Endothelial cell of umbilical vein (primary cell): ENCODE results near the gene MRPL27. TPM values are rescaled to one million over a fixed set of nuclear protein-coding genes. Genes with fewer than 3 reads are reported as not detected.
"Not testable (repeated sequence)": the region's sequence is repeated elsewhere in the genome, so short reads cannot be mapped to it uniquely, and the experiment has no call there.

Experiments used
- BruUV-seq: library from RNA; stranded (reverse); fragments of 400-500 nt; replicated peaks from 2 replicates; lab custom pipeline; 2021; lab: Mats Ljungman, UMichigan
- CTCF ChIA-PET: fragments of 300-600, 350-600 bp; sonication (Branson Sonifier 250); formaldehyde crosslinking; loops from one replicate; lab custom pipeline; 2021; ENCODE audit warnings: antibody characterized with exemption, inconsistent platforms; lab: Charles Lee
- POLR2A ChIA-PET: fragments of 300-600, 350-600 bp; sonication (Branson Sonifier 250); formaldehyde crosslinking; loops from one replicate; lab custom pipeline; 2021; ENCODE audit warnings: antibody characterized with exemption, inconsistent platforms; lab: Charles Lee
- DNase-seq: peaks from one replicate; pipeline ENCODE4 v3.0.0-alpha.2; 2011; ENCODE audit warnings: low read depth, low spot score
- FAIRE-seq: peaks from 2 replicates; lab custom pipeline; 2011; peaks lifted over from hg19 to GRCh38; lab: Jason Lieb, UNC
- H2AFZ ChIP-seq: 2 replicates; pipeline ENCODE4 v1.6.0; 2012; ENCODE audit warnings: low read depth, low read length, control low read depth, inconsistent platforms
- H3K27ac ChIP-seq: 2 replicates; pipeline ENCODE4 v1.5.1; 2011; ENCODE audit warnings: low read depth, mild to moderate bottlenecking, control low read depth, low read length, moderate library complexity; ENCODE audit not compliant: insufficient read depth
- H3K27me3 ChIP-seq, 2 experiments: 2 replicates each; pipeline versions ENCODE4 v1.6.0 to v1.6.1; 2011; ENCODE audit warnings: low read length in 2 of 2, mixed read lengths in 1 of 2; ENCODE audit not compliant: control insufficient read depth in 2 of 2, insufficient read depth in 2 of 2
- H3K36me3 ChIP-seq, 2 experiments: 2 replicates in 1 of 2; 3 replicates in 1 of 2; pipeline ENCODE4 v1.5.1; 2011; ENCODE audit warnings: low read length in 2 of 2, mild to moderate bottlenecking in 1 of 2, moderate library complexity in 1 of 2; ENCODE audit not compliant: control insufficient read depth in 2 of 2, insufficient read depth in 2 of 2; ENCODE audit errors: extremely low read depth in 1 of 2
- H3K4me1 ChIP-seq: 3 replicates; pipeline ENCODE4 v1.5.1; 2011; ENCODE audit warnings: mild to moderate bottlenecking, low read length; ENCODE audit not compliant: control insufficient read depth, insufficient read depth; ENCODE audit errors: extremely low read depth
- H3K4me2 ChIP-seq: 2 replicates; pipeline ENCODE4 v1.6.1; 2011; ENCODE audit warnings: low read length, control low read depth, mixed read lengths; ENCODE audit not compliant: insufficient read depth
- H3K4me3 ChIP-seq, 3 experiments: fragments of 200-600 bp in 1 of 3; sonication (generic), shearing (Covaris generic) in 1 of 3; replicated peaks in 1 of 3; 2 replicates each; pipeline ENCODE4 v1.5.1; 2011 to 2016; ENCODE audit warnings: control low read depth in 3 of 3, low read length in 3 of 3, mild to moderate bottlenecking in 2 of 3, inconsistent platforms in 1 of 3, low read depth in 1 of 3, moderate library complexity in 1 of 3; ENCODE audit not compliant: insufficient read depth in 1 of 3
- H3K79me2 ChIP-seq: 2 replicates; pipeline ENCODE4 v1.6.0; 2012; ENCODE audit warnings: low read length, inconsistent platforms; ENCODE audit not compliant: control insufficient read depth, insufficient read depth
- H3K9ac ChIP-seq: replicated peaks from 2 replicates; pipeline ENCODE3; 2011; ENCODE audit warnings: low read length, control low read depth; ENCODE audit not compliant: insufficient read depth; ENCODE audit errors: extremely low read depth
- H3K9me1 ChIP-seq: replicated peaks from 3 replicates; pipeline ENCODE4 v1.6.0; 2011; ENCODE audit warnings: mild to moderate bottlenecking, low read length; ENCODE audit not compliant: control insufficient read depth, insufficient read depth; ENCODE audit errors: extremely low read depth
- H3K9me3 ChIP-seq: replicated peaks from 2 replicates; pipeline ENCODE4 v1.5.1; 2012; ENCODE audit warnings: low read length, inconsistent platforms; ENCODE audit not compliant: control insufficient read depth, insufficient read depth
- H4K20me1 ChIP-seq: replicated peaks from 2 replicates; pipeline ENCODE3; 2011; ENCODE audit warnings: mild to moderate bottlenecking, low read length; ENCODE audit not compliant: control insufficient read depth, insufficient read depth; ENCODE audit errors: extremely low read depth
- EZH2 ChIP-seq: IDR thresholded peaks from 2 replicates; pipeline ENCODE4 v1.6.1; 2012; ENCODE audit warnings: borderline replicate concordance, low read depth, mild to moderate bottlenecking, moderate library complexity, low read length, inconsistent platforms; ENCODE audit not compliant: severe bottlenecking
- FOS ChIP-seq: IDR thresholded peaks from 2 replicates; pipeline ENCODE4 v1.6.1; 2011; ENCODE audit warnings: mild to moderate bottlenecking, low read length, moderate library complexity, borderline replicate concordance; ENCODE audit not compliant: insufficient read depth
- GATA2 ChIP-seq: IDR thresholded peaks from 2 replicates; pipeline ENCODE4 v1.7.0; 2011; ENCODE audit warnings: low read depth, mild to moderate bottlenecking, moderate library complexity, mixed read lengths, low read length; ENCODE audit not compliant: insufficient read length, insufficient read depth
- JUN ChIP-seq: IDR thresholded peaks from 2 replicates; pipeline ENCODE4 v1.6.1; 2011; ENCODE audit warnings: borderline replicate concordance, low read depth; ENCODE audit not compliant: insufficient read length, insufficient read depth
- MAX ChIP-seq: IDR thresholded peaks from 2 replicates; pipeline ENCODE4 v1.6.1; 2011; ENCODE audit not compliant: insufficient read depth, insufficient read length
- MYC ChIP-seq: IDR thresholded peaks from one replicate; pipeline ENCODE4 v1.6.1; 2011; ENCODE audit warnings: mild to moderate bottlenecking, low read depth, low read length
- POLR2A ChIP-seq: IDR thresholded peaks from 2 replicates; pipeline ENCODE4 v1.6.1; 2012; ENCODE audit warnings: low read depth, mild to moderate bottlenecking, control low read depth, low read length
- POLR2AphosphoS5 ChIP-seq: IDR thresholded peaks from 2 replicates; pipeline ENCODE4 v1.6.1; 2012; ENCODE audit warnings: low read depth, mild to moderate bottlenecking, control low read depth, low read length, moderate library complexity; ENCODE audit not compliant: insufficient read depth
- dilution Hi-C: fragments of 300-500 bp; cut with MboI; formaldehyde crosslinking; loops from one replicate; pipeline ENCODE4 v1.15.0; 2019; ENCODE audit warnings: low sequenced_read_pairs; ENCODE audit not compliant: extremely low pct_ligation_motif_present
- intact Hi-C: fragments of 100-400 bp; cut with micrococcal nuclease; formaldehyde crosslinking; loops from one replicate; pipeline ENCODE4 v1.10.0; 2022
- polyA plus RNA-seq, 4 experiments: library from polyadenylated mRNA; depleted of rRNA in 3 of 4; stranded (reverse) in 3 of 4; unstranded in 1 of 4; fragments of >200 nt; gene quantifications; 2 replicates each; pipeline versions ENCODE4 v1.2.1 to v1.2.3, GENCODE V29; 2011 to 2012; ENCODE audit warnings: missing spikeins in 1 of 4
- total RNA-seq: library from RNA; stranded (reverse); gene quantifications from 2 replicates; pipeline ENCODE4 v1.2.3, GENCODE V29; 2021
- TF ChIP-seq, protein P1 (sequence below), 2 donors: IDR thresholded peaks; 1 replicate in 1 of 2; 2 replicates in 1 of 2; pipeline ENCODE4 v1.5.1; 2011; ENCODE audit warnings: low read length in 2 of 2, mild to moderate bottlenecking in 2 of 2, moderate library complexity in 2 of 2, control low read depth in 1 of 2, inconsistent platforms in 1 of 2, low read depth in 1 of 2; ENCODE audit not compliant: insufficient read depth in 1 of 2; ENCODE audit errors: extremely low read depth in 1 of 2

MRPL27 gene
- total and polyA plus RNA-seq, 2 donors (not counting 3 experiments of a cell fraction or from before 2014, with no cell fraction given), result 76.2 to 158 TPM

DNA sequence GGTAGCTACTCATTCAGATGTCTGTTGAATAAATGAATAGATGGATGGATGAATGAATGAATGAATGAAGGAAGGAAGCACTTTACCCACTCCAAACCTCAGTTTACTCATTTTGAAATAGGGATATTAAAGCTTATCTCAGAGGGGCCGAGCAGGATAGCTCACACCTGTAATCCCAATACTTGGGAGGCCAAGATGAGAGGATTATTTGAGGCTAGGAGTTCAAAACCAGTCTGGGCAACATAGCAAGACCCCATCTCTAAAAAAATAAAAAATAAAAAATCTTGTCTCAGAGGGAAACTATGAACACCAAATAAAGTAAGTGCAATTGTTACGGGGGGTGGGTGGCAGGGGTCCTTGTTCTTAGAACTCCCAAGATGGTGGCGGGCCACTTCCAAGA lies 25.7 kb upstream of the MRPL27 start:
- CTCF ChIA-PET, result interaction anchor here (1.1 to 4.6 kb wide), 7 partner anchors 8 to 80 kb away, joined by 3 to 44 read pairs (median 17); partner anchors contain the start of genes ACSF2 and RSAD1
- H2AFZ ChIP-seq, BruUV-seq, FAIRE-seq, H3K9me3 ChIP-seq, dilution Hi-C loops, H3K9ac ChIP-seq, POLR2A ChIA-PET, H3K4me3 ChIP-seq, H3K4me2 ChIP-seq, H3K27ac ChIP-seq, intact Hi-C loops, DNase-seq, H3K9me1 ChIP-seq, H4K20me1 ChIP-seq, H3K27me3 ChIP-seq: not testable (repeated sequence)
- Histone ChIP-seq H3K36me3 (peaks cover 10 to 12% of the 10 kb centered on the region in 2 experiments), H3K4me1 (peaks cover 21% of the 10 kb centered on the region), H3K79me2 (peaks cover 36% of the 10 kb centered on the region)

DNA sequence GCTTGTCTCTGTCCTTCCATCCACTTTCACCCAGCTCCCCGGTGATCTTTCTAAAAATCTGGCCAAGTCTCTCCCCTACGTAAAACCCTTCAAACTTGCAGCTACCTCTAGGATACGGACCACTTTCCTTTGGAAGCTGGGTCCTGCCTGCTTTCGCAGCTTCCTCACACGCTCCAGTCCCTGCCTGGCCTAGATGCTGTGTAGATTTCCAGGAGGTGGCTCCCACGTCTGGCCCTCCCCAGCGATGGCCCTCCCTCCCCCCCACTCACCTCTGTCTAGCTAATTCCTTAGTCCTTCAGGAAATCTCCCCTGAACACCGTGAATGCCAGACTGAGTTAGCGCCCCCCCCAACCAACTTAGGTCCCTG lies 24.9 kb upstream of the MRPL27 start:
- FAIRE-seq (no peak), DNase-seq (no peak)
- Histone ChIP-seq H3K9ac (no peak overlapping the region), H3K79me2 (peaks cover 44% of the 10 kb centered on the region), H3K4me3 (no peak overlapping the region), H3K27me3 (peaks cover 0 to 2% of the 10 kb centered on the region in 2 experiments), H3K36me3 (peaks cover 17 to 20% of the 10 kb centered on the region in 2 experiments), H3K4me1 (peaks cover 21% of the 10 kb centered on the region), H3K9me1 (no peaks in the 10 kb centered on the region), H3K4me2 (peak overlapping the region; percentile 31), H4K20me1 (peaks cover 3% of the 10 kb centered on the region), H2AFZ (peak overlapping the region; percentile 66), H3K9me3 (no peaks in the 10 kb centered on the region), H3K27ac (no peak overlapping the region)
- TF ChIP-seq GATA2 (no peak), POLR2A (no peak), MAX (no peak), MYC (no peak), FOS (no peak), EZH2 (no peak), JUN (no peak), POLR2AphosphoS5 (no peak)
- TF ChIP-seq, protein P1, sequence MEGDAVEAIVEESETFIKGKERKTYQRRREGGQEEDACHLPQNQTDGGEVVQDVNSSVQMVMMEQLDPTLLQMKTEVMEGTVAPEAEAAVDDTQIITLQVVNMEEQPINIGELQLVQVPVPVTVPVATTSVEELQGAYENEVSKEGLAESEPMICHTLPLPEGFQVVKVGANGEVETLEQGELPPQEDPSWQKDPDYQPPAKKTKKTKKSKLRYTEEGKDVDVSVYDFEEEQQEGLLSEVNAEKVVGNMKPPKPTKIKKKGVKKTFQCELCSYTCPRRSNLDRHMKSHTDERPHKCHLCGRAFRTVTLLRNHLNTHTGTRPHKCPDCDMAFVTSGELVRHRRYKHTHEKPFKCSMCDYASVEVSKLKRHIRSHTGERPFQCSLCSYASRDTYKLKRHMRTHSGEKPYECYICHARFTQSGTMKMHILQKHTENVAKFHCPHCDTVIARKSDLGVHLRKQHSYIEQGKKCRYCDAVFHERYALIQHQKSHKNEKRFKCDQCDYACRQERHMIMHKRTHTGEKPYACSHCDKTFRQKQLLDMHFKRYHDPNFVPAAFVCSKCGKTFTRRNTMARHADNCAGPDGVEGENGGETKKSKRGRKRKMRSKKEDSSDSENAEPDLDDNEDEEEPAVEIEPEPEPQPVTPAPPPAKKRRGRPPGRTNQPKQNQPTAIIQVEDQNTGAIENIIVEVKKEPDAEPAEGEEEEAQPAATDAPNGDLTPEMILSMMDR (IDR thresholded peaks at IDR 0.05; ENCODE audit: extremely low read depth in 1 of 2, insufficient read depth in 1 of 2, low read depth in 1 of 2, low read length in 2 of 2), result no peak
- ChIA-PET POLR2A (interaction anchor here (0.8 to 1.7 kb wide), 2 partner anchors 32 to 81 kb away, joined by 3 to 8 read pairs; partner anchors contain the start of gene RSAD1), CTCF (interaction anchor here (0.7 to 4.6 kb wide), 24 partner anchors 9 to 241 kb away, joined by 3 to 44 read pairs (median 7); partner anchors contain the start of genes ACSF2 and RSAD1)
- dilution Hi-C loops, result no loop called here
- intact Hi-C loops, result loop anchor here (1.0 to 2.0 kb wide), 2 partner anchors 29 to 81 kb away; partner anchors contain the start of gene ACSF2
- no TSS peak for BruUV-seq
